Stimulated activated CD4-positive, alpha-beta T cell treated with anti-CD3 and anti-CD28 coated beads, Interleukin-4, amount 100 ng/mL, for 1 hour (primary cell): ENCODE measurements around the gene DNMT3B.
A peak's percentile ranks its signal among the peaks of the same experiment; 100 is the strongest.
"Not testable (repeated sequence)": the region's sequence is repeated elsewhere in the genome, so short reads cannot be mapped to it uniquely, and the experiment has no call there.

Source experiments
- DNase-seq: peaks from one replicate; pipeline ENCODE4 v3.0.0-alpha.2; 2020

The DNMT3B gene

DNA sequence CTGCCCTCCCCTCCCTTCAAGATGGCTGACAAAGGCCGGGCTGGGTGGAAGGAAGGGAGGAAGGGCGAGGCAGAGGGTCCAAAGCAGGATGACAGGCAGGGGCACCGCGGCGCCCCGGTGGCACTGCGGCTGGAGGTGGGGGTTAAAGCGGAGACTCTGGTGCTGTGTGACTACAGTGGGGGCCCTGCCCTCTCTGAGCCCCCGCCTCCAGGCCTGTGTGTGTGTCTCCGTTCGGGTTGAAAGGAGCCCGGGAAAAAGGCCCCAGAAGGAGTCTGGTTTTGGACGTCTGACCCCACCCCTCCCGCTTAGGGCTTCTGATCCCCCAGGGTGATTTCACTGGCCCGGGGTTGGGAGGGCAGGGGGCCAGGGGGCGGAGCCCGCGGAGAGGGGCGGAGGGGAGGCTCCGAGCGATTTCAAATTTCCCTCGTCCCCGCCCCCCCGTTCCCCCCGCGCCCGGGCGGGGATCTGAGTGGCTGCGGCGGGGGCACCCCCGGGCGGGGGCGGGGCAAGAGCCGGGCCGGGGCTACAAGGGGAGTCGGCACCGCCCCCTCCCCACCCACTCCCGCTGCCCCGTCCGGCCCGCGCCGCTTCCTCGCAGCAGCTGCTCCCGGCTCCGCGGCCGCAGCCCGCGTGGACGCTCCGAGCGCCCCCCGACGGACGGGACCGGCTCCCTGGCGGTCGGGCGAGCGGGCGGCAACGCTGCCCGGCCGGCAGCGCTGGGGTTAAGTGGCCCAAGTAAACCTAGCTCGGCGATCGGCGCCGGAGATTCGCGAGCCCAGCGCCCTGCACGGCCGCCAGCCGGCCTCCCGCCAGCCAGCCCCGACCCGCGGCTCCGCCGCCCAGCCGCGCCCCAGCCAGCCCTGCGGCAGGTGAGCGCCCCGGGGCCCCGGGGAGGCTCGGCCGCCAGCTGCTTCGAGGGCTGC, at the start of gene DNMT3B:
DNMT3B (plus strand) TSS at position 555 of the 923 bp plus-strand sequence. CDS start 17,939 bp downstream, outside the sequence.
- peak; percentile 77 for DNase-seq

DNA sequence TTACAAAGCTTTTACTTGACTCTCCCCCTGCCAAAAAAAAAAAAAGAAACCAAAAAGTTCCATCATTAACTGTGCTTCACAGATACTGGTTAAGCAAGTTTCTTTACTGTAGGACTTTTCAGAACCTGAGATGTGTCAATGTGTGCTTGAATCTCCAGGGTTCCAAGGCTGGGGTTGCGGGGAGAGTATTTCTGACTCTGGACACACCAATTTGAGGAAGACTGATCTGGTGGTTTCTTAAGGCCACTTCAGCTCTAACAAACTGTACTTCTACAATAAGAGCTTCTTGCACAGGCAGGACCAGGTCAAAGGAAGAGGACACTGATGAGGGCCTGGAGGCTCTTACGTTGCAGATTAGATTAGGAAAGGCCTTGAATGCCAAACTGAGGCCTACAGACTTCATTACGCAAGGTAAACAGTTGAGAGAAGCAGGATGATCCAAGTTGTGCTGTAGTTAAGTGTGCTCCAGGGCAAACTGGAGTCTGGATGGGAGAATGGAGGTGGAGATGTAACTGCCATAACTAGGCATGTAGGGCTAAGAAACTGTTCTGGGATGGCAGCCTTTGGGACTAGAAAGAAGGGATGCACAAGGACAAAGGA, 43.3 kb upstream of the DNMT3B start:
- no peak for DNase-seq

- DNase-seq: no peak
These were observed 34.5 kb upstream of the DNMT3B start for GRCh38 chr20:32727683-32728082.

GRCh38 chr20:32728435-32728834, 33.8 kb upstream of the DNMT3B start:
- not testable (repeated sequence) for DNase-seq

DNA sequence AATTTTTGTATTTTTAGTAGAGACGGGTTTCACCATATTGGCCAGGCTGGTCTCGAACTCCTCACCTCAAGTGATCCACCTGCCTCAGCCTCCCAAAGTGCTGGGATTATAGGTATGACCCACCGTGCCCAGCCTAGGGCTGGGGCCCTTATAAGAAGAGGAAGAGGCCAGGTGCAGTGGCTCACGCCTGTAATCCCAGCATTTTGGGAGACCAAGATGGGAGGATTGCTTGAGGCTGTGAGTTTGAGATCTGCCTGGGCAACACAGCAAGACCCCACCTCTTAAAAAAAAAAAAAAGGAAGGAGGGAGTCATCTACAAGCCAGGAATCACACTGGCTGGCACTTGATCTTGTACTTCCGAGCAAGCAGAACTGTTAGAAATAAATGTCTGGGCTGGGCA, 32.9 kb upstream of the DNMT3B start:
- not testable (repeated sequence) for DNase-seq

GRCh38 chr20:32731882-32732266, 30.3 kb upstream of the DNMT3B start:
- no peak for DNase-seq

DNA sequence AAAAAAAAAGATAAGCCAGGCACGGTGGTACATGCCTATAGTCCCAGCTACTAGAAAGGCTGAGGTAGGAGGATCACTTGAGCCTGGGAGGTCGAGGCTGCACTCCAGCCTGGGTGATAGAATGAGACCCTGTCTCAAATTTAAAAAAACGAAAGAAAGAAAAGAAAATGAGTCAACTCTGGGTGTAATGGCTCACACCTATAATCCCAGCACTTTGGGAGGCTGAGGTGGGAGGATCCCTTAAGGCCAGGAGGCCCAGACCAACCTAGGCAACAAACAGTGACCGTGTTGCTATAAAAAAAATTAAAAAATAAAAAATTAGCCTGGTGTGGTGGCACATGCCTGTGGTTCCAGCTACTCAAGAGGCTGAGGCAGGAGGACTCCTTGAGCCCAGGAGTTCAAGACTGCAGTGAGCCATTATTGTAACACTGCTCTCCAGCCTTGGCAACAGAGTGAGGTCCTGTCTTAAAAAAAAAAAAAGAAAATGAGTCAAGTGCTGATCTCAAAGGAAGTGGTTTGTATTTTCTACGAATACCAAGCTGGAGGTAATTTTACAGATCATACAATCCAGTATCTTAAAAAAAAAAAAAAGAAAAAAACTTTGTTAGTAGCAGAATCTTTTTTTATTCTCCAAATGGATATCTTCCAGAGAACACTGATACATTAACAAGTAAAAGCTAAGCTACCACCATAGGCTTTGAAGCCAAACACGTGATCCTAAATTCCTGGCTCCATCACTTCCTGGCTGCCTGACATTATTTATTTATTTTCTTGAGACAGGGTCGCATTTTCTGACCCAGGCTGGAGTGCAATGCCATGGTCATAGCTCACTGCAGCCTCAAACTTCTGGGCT, 24.6 kb upstream of the DNMT3B start:
- DNase-seq: peak; percentile 10

DNA sequence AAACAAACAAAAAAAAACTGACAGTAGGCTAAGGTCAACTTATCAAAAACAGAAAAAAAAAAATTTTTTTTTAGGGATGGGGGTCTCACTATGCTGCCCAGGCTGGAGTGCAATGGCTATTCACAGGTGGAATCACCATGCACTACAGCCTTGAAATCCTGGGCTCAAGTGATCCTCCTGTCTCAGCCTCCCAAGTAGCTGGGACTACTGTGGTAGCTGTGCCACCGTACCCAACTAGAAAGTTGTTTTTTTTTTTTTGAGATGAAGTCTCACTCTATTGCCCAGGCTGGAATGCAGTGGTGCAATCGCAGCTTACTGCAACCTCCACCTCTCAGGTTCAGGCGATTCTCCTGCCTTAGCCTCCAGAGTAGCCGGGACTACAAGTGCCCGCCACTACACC, 21.0 kb upstream of the DNMT3B start:
- no peak for DNase-seq

DNA sequence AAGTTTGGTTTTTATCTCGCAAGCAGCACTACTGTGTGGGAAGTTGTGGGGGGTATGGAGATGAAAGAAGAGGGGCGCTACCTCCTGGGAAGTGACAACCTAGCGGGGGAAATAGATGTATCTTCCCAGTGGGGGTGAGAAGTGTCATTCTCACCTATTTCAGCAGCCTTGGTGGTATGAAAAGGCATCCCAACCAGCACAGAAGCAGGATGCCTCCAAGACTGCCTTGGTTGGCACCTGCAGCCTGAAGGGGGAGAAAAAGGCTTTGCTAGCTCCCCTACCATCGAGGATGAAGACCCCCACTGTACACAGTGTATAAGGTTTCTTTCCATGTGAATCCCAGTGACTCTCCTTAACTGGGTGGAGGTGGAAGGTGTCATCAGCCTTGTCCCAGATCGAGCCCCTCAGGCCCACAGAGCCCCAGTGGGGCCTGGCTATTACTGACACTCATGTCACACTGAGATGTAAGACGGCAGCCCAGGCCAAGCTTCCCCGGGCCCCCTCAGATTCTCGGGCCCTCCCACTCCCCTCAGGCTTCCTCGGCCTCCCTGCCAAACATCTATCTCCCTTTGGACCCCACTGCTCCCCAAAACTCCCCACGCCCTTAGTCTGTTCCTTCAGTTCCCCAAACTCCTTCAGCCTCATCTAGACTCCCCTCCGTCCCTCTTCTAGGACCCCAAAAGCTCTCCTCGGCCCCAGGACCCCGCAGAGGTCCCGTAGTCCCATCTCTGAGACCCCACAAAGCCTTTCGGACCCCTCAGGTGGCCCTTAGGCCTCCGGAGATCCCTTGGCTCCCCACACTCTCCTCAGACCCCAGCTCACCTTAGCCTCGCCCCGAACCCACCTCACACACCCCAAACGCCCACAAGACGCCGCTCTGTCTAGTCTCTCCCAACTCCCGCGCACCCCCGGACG, 19.6 kb upstream of the DNMT3B start:
- no peak for DNase-seq

- peak; percentile 75 for DNase-seq
These were observed 18.7 kb upstream of the DNMT3B start, which contains the start of gene COMMD7 for GRCh38 chr20:32743237-32744112. COMMD7 (minus strand) TSS chr20:32743467; CDS start chr20:32743391, 76 bp downstream.

DNA sequence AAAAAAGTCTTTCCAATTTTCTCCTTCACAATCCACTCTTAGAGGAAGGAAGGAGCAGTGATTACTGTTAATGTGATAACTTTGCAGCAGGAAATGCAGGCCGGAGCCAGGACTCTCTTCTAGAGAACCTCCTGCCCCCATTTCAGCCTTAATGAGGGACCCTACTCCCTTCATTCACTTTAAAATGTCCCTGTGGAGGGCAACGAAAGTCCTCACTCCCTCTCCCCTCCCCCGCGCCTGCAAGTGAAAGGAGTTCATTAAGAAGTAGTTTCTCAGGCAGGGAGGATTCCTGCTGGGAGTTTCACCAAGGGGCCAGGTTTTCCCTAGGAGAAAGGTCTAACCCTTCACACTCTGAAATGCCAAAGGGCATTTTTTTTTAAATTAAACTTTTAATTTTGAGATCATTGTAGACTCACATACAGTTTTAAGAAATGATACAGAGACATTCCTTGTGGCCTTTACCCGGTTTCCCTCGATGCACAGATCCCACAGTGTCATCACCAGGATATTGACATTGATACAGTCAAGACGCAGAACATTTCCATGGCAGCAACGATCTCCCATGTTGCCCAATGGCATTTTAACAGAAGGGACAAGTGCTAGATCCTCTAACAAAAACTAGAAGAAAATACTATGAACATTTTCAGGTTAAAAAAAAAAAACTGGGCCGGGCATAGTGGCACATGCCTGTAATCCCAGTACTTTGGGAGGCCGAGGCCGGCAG, 12.1 kb upstream of the DNMT3B start:
- no peak for DNase-seq

DNA sequence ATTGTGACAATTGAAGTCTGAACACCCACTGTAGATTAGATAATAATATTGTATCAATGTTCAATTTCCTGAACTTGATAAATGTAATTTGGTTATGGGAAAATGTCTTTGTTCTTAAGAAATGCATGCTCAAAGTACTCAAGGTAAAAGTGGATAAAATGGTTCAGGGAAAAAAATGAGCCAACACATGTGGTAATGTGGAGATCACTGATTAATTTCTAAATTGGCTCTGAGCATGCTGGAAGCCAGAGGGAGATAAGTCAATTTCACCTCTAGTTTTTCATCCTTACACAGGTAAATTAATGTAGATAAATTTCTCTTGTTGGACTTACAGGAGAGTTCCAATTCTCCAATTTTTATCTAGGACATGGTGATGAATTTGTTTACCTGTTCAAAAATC, 10.9 kb upstream of the DNMT3B start:
- no peak for DNase-seq

- no peak for DNase-seq
These were observed 10.3 kb upstream of the DNMT3B start for GRCh38 chr20:32751702-32752457.

GRCh38 chr20:32752458-32753250, 9.5 kb upstream of the DNMT3B start:
- no peak for DNase-seq

GRCh38 chr20:32753731-32754130, 8.5 kb upstream of the DNMT3B start:
- no peak for DNase-seq

- no peak for DNase-seq
These were observed 6.0 kb upstream of the DNMT3B start for GRCh38 chr20:32756156-32756555.

DNA sequence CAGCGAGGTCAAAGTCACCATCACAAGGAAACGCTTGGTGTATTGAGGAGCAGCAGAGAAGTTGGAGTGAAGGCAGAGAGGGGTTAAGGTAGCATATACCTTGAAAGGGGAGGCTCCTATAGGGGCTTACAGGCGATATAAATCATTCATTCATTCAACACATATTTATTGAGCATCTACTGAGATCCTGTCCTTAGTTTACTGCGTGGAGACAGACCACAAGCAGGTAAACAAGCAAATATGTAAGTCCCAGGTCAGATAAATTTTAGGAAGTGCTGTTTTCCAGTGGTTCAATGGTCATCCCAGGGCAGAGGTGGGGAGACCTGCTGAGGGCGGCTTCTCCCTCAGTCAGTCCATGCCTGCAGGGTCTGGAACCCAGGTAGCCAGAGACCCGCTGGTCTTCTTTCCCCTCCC, 761 bp upstream of the DNMT3B start:
- no peak for DNase-seq

DNA sequence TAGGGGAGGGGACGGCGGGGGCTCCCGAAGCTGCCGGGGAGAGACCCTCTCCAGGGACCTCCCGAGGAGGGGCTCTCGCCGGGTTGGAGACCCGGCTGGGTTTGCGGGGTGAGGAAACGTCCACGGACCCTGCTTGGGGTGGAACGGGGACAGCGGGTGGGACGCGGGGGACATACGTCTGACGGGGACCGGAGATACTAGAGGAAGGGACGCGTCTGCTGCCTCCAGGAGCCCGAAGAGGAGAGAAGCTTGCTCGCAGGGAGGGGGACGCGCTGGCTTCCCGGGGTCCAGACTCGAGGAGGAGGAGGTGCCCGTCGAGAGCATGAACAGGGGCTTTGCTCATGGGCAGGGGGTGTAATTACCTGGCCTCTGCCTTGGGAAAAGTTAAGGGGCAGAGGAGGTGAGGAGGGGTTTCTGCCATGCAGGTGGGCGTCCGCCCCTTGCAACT, 593 bp downstream of the DNMT3B start:
- no peak for DNase-seq
